K562 (cell line): Measurements from ENCODE around the gene CRELD2. TPM values are rescaled to one million over a fixed set of nuclear protein-coding genes. Genes with fewer than 3 reads are reported as not detected.
A peak's percentile ranks its signal among the peaks of the same experiment; 100 is the strongest.

Source experiments
- ATAC-seq: fragments of 200-7000 bp; cut with Tn5 transposase; 3 replicates; pipeline ENCODE4 v1.9.1; 2020; ENCODE audit warnings: moderate library complexity
- BruUV-seq: library from RNA; stranded (reverse); fragments of 400-500 nt; replicated peaks from 2 replicates; lab custom pipeline; 2021; lab: Mats Ljungman, UMichigan
- CTCF ChIA-PET: fragments of 300-600 bp; formaldehyde crosslinking; extraction: SDS; loops from one replicate; lab custom pipeline; 2021; ENCODE audit warnings: low intra/inter-chr PET ratio; lab: Yijun Ruan, JAX
- POLR2A ChIA-PET: fragments of 300-600, 350-650 bp; sonication (Branson Sonifier 250); formaldehyde crosslinking; extraction: SDS; loops from one replicate; lab custom pipeline; 2021; ENCODE audit warnings: antibody characterized with exemption, inconsistent platforms; lab: Yijun Ruan, JAX
- DNase-seq, 4 experiments: peaks; one replicate each; pipeline versions ENCODE4 v3.0.0 to v3.0.0-alpha.2; 2011 to 2018; ENCODE audit warnings: low spot score in 3 of 4, mixed read lengths in 3 of 4; ENCODE audit errors: extremely low read depth in 1 of 4
- FAIRE-seq: peaks from 2 replicates; lab custom pipeline; 2011; peaks lifted over from hg19 to GRCh38; lab: Jason Lieb, UNC
- H2AFZ ChIP-seq: 2 replicates; pipeline ENCODE4 v1.6.0; 2011; ENCODE audit warnings: low read depth, low read length, control low read depth, inconsistent platforms
- H3K27ac ChIP-seq: fragments of 200-600 bp; 3 replicates; pipeline ENCODE4 v1.8.0; 2011; ENCODE audit warnings: low read depth, mild to moderate bottlenecking, control low read depth, inconsistent platforms, low read length, moderate library complexity, mixed read lengths; ENCODE audit errors: extremely low read depth
- H3K27me3 ChIP-seq, 2 experiments: fragments of 300-600 bp in 1 of 2; 2 replicates in 1 of 2; 3 replicates in 1 of 2; pipeline versions ENCODE4 v1.6.0 to v1.8.0; 2011; ENCODE audit warnings: inconsistent platforms in 2 of 2, low read length in 2 of 2, mild to moderate bottlenecking in 1 of 2, mixed read lengths in 1 of 2, moderate library complexity in 1 of 2; ENCODE audit not compliant: control insufficient read depth in 2 of 2, insufficient read depth in 2 of 2
- H3K36me3 ChIP-seq: fragments of 300-600 bp; 3 replicates; pipeline ENCODE4 v1.8.0; 2011; ENCODE audit warnings: mild to moderate bottlenecking, low read length, inconsistent platforms; ENCODE audit not compliant: control insufficient read depth, insufficient read depth
- H3K4me1 ChIP-seq, 2 experiments: fragments of 200-600 bp in 1 of 2; replicated peaks in 1 of 2; 2 replicates in 1 of 2; 3 replicates in 1 of 2; pipeline versions ENCODE4 v1.5.1 to v1.8.0; 2011; ENCODE audit warnings: inconsistent platforms in 2 of 2, low read length in 2 of 2, mild to moderate bottlenecking in 1 of 2, mixed read lengths in 1 of 2, moderate library complexity in 1 of 2; ENCODE audit not compliant: control insufficient read depth in 2 of 2, insufficient read depth in 2 of 2
- H3K4me2 ChIP-seq: 2 replicates; pipeline ENCODE4 v1.6.1; 2011; ENCODE audit warnings: low read length, control low read depth, inconsistent platforms, mixed read lengths; ENCODE audit not compliant: insufficient read depth
- H3K4me3 ChIP-seq: fragments of 200-600 bp; sonication (generic), shearing (Covaris generic); 2 replicates; pipeline ENCODE4 v1.5.1; 2016; ENCODE audit warnings: control low read depth, inconsistent platforms
- H3K79me2 ChIP-seq: fragments of 200-600 bp; 3 replicates; pipeline ENCODE4 v1.8.0; 2011; ENCODE audit warnings: low read length, inconsistent platforms; ENCODE audit not compliant: control insufficient read depth, insufficient read depth
- H3K9ac ChIP-seq, 2 experiments: 2 replicates each; pipeline versions ENCODE4 v1.6.0 to v1.6.1; 2011; ENCODE audit warnings: low read depth in 2 of 2, low read length in 2 of 2, control low read depth in 1 of 2, inconsistent platforms in 1 of 2, mild to moderate bottlenecking in 1 of 2, mixed read lengths in 1 of 2; ENCODE audit not compliant: insufficient read depth in 1 of 2
- H3K9me1 ChIP-seq: one replicate; pipeline ENCODE4 v1.6.0; 2011; ENCODE audit warnings: inconsistent platforms, mild to moderate bottlenecking, low read length, moderate library complexity; ENCODE audit not compliant: control insufficient read depth, insufficient read depth
- H3K9me3 ChIP-seq: replicated peaks from 2 replicates; pipeline ENCODE4 v1.5.1; 2011; ENCODE audit warnings: low read depth, low read length, inconsistent platforms; ENCODE audit not compliant: control insufficient read depth, insufficient read depth
- H4K20me1 ChIP-seq: replicated peaks from 2 replicates; pipeline ENCODE4 v1.6.1; 2011; ENCODE audit warnings: low read length, inconsistent platforms, mixed read lengths; ENCODE audit not compliant: control insufficient read depth, insufficient read depth
- CTCF ChIP-seq, 3 experiments: IDR thresholded peaks in 2 of 3; conservative IDR thresholded peaks in 1 of 3; 2 replicates each; pipeline ENCODE4 v1.5.1; 2011 to 2012; ENCODE audit warnings: low read length in 3 of 3, mild to moderate bottlenecking in 3 of 3, control low read depth in 2 of 3, improper control_type of control experiment in 1 of 3, inconsistent platforms in 1 of 3, low read depth in 1 of 3, mixed read lengths in 1 of 3, moderate library complexity in 1 of 3; ENCODE audit not compliant: insufficient read depth in 2 of 3
- CXXC5 ChIP-seq: fragments of 250-450 bp; sonication (Bioruptor Pico); IDR thresholded peaks from 2 replicates; pipeline ENCODE4 v1.8.0; 2022; ENCODE audit warnings: inconsistent platforms, mild to moderate bottlenecking, moderate library complexity
- FIP1L1 ChIP-seq: fragments of 200-400 bp; formaldehyde crosslinking; IDR thresholded peaks from 2 replicates; pipeline ENCODE4 v1.6.1; 2018; ENCODE audit warnings: mild to moderate bottlenecking, low read depth, low read length; ENCODE audit not compliant: poor library complexity, severe bottlenecking
- MYBL2 ChIP-seq, 2 experiments: fragments of 450-650 bp in 1 of 2; sonication (generic) in 1 of 2; formaldehyde crosslinking in 1 of 2; IDR thresholded peaks; 2 replicates each; pipeline versions ENCODE4 v1.6.1 to v1.8.1; 2017 to 2022; ENCODE audit warnings: borderline replicate concordance in 1 of 2, inconsistent platforms in 1 of 2, low read depth in 1 of 2, mild to moderate bottlenecking in 1 of 2, missing genetic modification reagents in 1 of 2, moderate library complexity in 1 of 2
- NONO ChIP-seq, 2 experiments: fragments of 200-400 bp in 1 of 2; fragments of 450-650 bp in 1 of 2; formaldehyde crosslinking in 1 of 2; IDR thresholded peaks; 2 replicates each; pipeline ENCODE4 v1.6.1; 2017; ENCODE audit warnings: low read depth in 2 of 2, mild to moderate bottlenecking in 2 of 2, moderate library complexity in 2 of 2, low read length in 1 of 2
- NR2C1 ChIP-seq, 2 experiments: fragments of 450-650 bp; IDR thresholded peaks; 2 replicates each; pipeline ENCODE4 v1.6.1; 2017; ENCODE audit warnings: mild to moderate bottlenecking in 2 of 2, antibody characterized with exemption in 1 of 2, inconsistent platforms in 1 of 2, missing compliant biosample characterization in 1 of 2, missing genetic modification characterization in 1 of 2
- RAD21 ChIP-seq, 2 experiments: fragments of 250-450 bp in 1 of 2; fragments of 450-650 bp in 1 of 2; sonication (Bioruptor Pico) in 1 of 2; formaldehyde crosslinking in 1 of 2; IDR thresholded peaks in 1 of 2; conservative IDR thresholded peaks in 1 of 2; 2 replicates each; pipeline versions ENCODE4 v1.4.0 to v1.8.0; 2020 to 2022; ENCODE audit warnings: mild to moderate bottlenecking in 2 of 2, moderate library complexity in 1 of 2
- RB1 ChIP-seq: fragments of 450-650 bp; IDR thresholded peaks from 2 replicates; pipeline ENCODE4 v1.6.1; 2017; ENCODE audit warnings: low read depth, mild to moderate bottlenecking
- RHOXF2B ChIP-seq: fragments of 250-450 bp; sonication (Bioruptor Pico); conservative IDR thresholded peaks from 2 replicates; pipeline ENCODE4 v1.5.1; 2021
- RREB1 ChIP-seq: fragments of 250-450 bp; sonication (Bioruptor Pico); IDR thresholded peaks from 2 replicates; pipeline ENCODE4 v1.4.0; 2020
- ZBTB7A ChIP-seq: IDR thresholded peaks from 2 replicates; pipeline ENCODE4 v1.6.1; 2011; ENCODE audit warnings: low read depth, mild to moderate bottlenecking, low read length, moderate library complexity, borderline replicate concordance; ENCODE audit not compliant: control insufficient read depth
- WGBS: fragments of 100-300 bp; shearing (Covaris generic); methylation state at CpG from one replicate; pipeline ENCODE4 v1.1.6; 2016; ENCODE audit warnings: low coverage, mixed read lengths; ENCODE audit not compliant: insufficient coverage; ENCODE audit errors: missing lambda C conversion rate; 5-methylcytosine and 5-hydroxymethylcytosine counted together
- in situ Hi-C: fragments of 300-500 bp; cut with MboI; formaldehyde crosslinking; loops from 4 replicates; pipeline ENCODE4 v1.15.0; 2018; ENCODE audit warnings: inconsistent platforms, mixed read lengths
- intact Hi-C: fragments of 100-400 bp; cut with micrococcal nuclease; formaldehyde crosslinking; loops from 2 replicates; pipeline ENCODE4 v1.14.2; 2022
- polyA plus RNA-seq, 8 experiments: library from polyadenylated mRNA; depleted of rRNA in 4 of 8; stranded (reverse) in 5 of 8; unstranded in 3 of 8; fragments of >200 nt; fragmentation: Nextera tagmentation in 2 of 8; fragmentation: Illumina TruSeq in 1 of 8; extraction: Ambion mirVana in 2 of 8; extraction: Trizol in 1 of 8; gene quantifications; 2 replicates each; pipeline versions ENCODE4 v1.2.1 to v1.2.3, GENCODE V29; 2011 to 2014; ENCODE audit warnings: inconsistent platforms in 1 of 8, missing spikeins in 1 of 8
- total RNA-seq, 7 experiments: library from RNA; depleted of rRNA in 6 of 7; stranded (reverse); fragments of >200 nt in 6 of 7; fragmentation: Illumina TruSeq in 2 of 7; extraction: Trizol in 2 of 7; gene quantifications; 2 replicates each; pipeline versions ENCODE4 v1.2.1 to v1.2.3, GENCODE V29; 2011 to 2021; ENCODE audit warnings: low replicate concordance in 1 of 7

The CRELD2 gene
- total and polyA plus RNA-seq, 9 of the 15 experiments (the other 6 are each of a cell fraction or from before 2014, with no cell fraction given), result 0.96 to 25.3 (median 8.8) TPM

DNA sequence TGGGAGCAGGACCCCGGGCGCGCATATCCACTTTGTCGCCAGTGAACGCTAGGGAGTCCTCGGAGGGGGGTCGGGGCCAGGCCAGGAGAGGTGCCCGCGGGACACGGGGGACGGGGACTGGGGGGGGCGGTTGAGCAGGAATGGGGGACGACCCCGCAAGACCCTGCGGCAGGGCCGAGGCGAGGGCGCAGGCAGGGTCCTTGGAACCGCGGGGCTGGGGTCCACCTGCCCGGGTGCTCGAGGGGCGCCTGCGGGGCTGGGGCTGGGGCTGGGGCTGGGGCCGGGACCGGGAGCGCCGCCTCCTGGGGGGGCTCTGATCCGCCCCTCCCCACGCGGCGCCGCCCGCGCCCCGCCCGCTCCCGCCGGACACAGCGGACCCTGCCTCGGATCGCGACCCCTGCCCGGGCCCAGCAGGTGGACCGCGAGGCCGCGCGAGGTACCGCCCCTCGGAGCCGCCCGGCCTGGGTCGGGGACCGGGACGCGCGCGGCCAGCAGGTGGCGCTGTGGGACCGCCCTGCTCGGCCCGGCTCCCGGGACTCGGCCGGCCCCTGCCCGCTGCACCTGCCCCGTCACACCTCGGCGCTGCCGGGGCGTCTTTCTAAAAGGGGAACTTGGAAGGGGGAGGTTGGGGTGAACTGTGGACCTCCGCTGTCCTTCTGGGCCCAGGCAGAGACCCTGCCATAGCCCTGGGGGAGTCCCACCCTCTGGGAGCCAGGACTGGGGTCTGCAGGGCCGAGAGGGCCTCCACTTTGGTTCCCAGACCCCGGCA is 11.0 kb downstream of the CRELD2 start:
- peak; percentile 91 for ATAC-seq
- Histone ChIP-seq H2AFZ (no peak overlapping the region), H3K27ac (no peak overlapping the region), H3K79me2 (no peaks in the 10 kb centered on the region), H3K9me3 (no peaks in the 10 kb centered on the region), H3K36me3 (0 out of 3 replicates have a peak, but pooled peaks cover 2% of the 10 kb centered on the region), H3K4me1 (peaks cover 9 to 44% of the 10 kb centered on the region in 2 experiments; a peak in 4 of 5 replicates), H3K4me3 (no peak overlapping the region), H3K4me2 (no peak overlapping the region), H3K9ac (no peak overlapping the region), H3K27me3 (no peaks in the 10 kb centered on the region), H3K9me1 (no peaks in the 10 kb centered on the region), H4K20me1 (no peaks in the 10 kb centered on the region)
- ChIA-PET CTCF (interaction anchor here (1.1 to 3.4 kb wide), 3 partner anchors 83 to 104 kb away, joined by 3 to 37 read pairs (median 12); partner anchors contain the start of gene IL17REL), POLR2A (no interaction called here)
- intact Hi-C loops (loop anchor here (1.0 kb wide), 1 partner anchor 101 kb away; no protein-coding TSS in a partner anchor), in situ Hi-C loops (no loop called here)
- 2% methylated on average over 20 of the region's 75 CpGs for WGBS
- peak; percentile 61 to 80 (median 78) for DNase-seq
- BruUV-seq, result no TSS peak
- no peak for FAIRE-seq
- TF ChIP-seq RREB1 (CRISPR knock-in tag) (no peak), NONO (IDR thresholded peaks at IDR 0.05; ENCODE audit: low read depth in 2 of 2, low read length in 1 of 2) (peak in 1 of 2 experiments; percentile 40; a peak in 1 of 4 replicates), ZBTB7A (peak; percentile 73; the same call in 1 of the 2 replicates), NR2C1 (IDR thresholded peaks at IDR 0.05) (no peak), NR2C1 (tag; IDR thresholded peaks at IDR 0.05) (no peak), FIP1L1 (no peak), CXXC5 (CRISPR knock-in tag) (peak; percentile 40), MYBL2 (IDR thresholded peaks at IDR 0.05; ENCODE audit: low read depth) (no peak), MYBL2 (CRISPR knock-in tag; IDR thresholded peaks at IDR 0.05; ENCODE audit: borderline replicate concordance) (no peak), RHOXF2B (CRISPR knock-in tag) (no peak), CTCF (IDR thresholded peaks at IDR 0.05 in 2 of 3, conservative IDR thresholded peaks at IDR 0.05 in 1 of 3; ENCODE audit: insufficient read depth in 2 of 3, low read depth in 1 of 3, low read length in 3 of 3) (peak; percentile 47 to 86 (median 67)), RAD21 (CRISPR knock-in tag; conservative IDR thresholded peaks at IDR 0.05 in 1 of 2, IDR thresholded peaks at IDR 0.05 in 1 of 2) (peak; percentile 75 to 92), RB1 (peak; percentile 86)
